H1 (cell line): ENCODE data around the gene OGFOD2. TPM values are rescaled to one million over a fixed set of nuclear protein-coding genes. Genes with fewer than 3 reads are reported as not detected.

ENCODE experiments used
- CHD1 ChIP-seq: IDR thresholded peaks from 2 replicates; pipeline ENCODE4 v1.6.1; 2012; ENCODE audit warnings: low read depth, low read length, improper control_type of control experiment
- POU5F1 ChIP-seq: IDR thresholded peaks from 2 replicates; pipeline ENCODE4 v1.6.1; 2011; ENCODE audit warnings: low read depth, mild to moderate bottlenecking, low read length, moderate library complexity
- RFX5 ChIP-seq: IDR thresholded peaks from 2 replicates; pipeline ENCODE4 v1.6.1; 2011; ENCODE audit warnings: low read depth, low read length, improper control_type of control experiment, borderline replicate concordance
- polyA plus RNA-seq, 7 experiments: library from polyadenylated mRNA; depleted of rRNA in 3 of 7; stranded (reverse) in 5 of 7; unstranded in 2 of 7; fragments of >200 nt in 5 of 7; fragments of 200-250 nt in 2 of 7; gene quantifications; 1 replicate in 5 of 7; 2 replicates in 1 of 7; 4 replicates in 1 of 7; pipeline versions ENCODE4 v1.2.1 to v1.2.3, GENCODE V29; 2011 to 2013; ENCODE audit warnings: missing spikeins in 2 of 7, mixed read lengths in 2 of 7
- total RNA-seq: library from RNA; stranded (reverse); fragmentation: NEBNext Ultra II Directional; extraction: Animal tissue kit (Norgen Biotek cat#: 25700); gene quantifications from 2 replicates; pipeline ENCODE4 v1.2.1, GENCODE V29; 2021
- TF ChIP-seq, protein P1 (sequence below): fragments of 300-600 bp; sonication (generic); IDR thresholded peaks from 2 replicates; pipeline ENCODE4 v1.7.1; 2012; ENCODE audit warnings: low read length, moderate library complexity, mild to moderate bottlenecking, inconsistent platforms; ENCODE audit not compliant: insufficient replicate concordance

Gene OGFOD2
- total and polyA plus RNA-seq, 2 of the 8 experiments (the other 6 are each of a cell fraction or from before 2014, with no cell fraction given), result 17.3 to 20.3 TPM

DNA sequence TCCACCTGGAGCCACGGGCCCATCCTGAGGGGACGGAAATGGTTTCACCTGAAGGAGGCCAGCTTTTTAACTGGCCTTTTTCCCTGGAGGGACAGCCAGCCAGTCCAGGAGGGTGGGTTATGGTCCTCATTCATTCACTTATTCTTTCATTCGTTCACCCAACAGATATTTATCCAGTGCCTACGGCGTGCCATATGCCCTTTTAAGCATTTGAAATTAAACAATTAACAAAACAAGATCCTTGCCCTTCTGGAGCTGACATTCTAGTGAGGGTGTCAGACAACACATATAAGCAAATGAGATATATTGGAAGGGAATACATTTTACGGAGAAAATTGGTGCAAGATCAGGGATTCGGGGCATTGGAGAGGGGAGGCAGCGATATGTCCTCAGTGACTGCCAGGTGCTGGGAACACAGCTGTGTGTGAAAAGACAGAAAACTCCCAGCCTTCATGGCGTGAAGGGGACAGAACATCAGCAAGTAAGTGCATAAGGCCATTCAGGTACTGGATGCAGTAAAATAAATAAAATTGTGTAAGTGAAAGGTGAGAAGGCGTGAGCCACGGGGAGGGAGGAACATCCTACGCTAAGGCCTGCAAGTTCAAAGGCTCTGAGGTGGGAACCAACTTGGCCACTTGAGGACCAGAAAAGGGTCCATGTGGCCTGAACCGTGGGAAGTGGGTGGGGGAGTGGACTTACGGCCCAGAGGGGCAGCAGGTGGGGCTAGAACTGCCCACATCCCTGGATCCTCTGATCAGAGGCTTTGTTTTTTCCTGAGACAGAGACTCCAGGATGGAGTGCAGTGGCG lies 8.1 kb upstream of the OGFOD2 start (continued):
- TF ChIP-seq, protein P1, sequence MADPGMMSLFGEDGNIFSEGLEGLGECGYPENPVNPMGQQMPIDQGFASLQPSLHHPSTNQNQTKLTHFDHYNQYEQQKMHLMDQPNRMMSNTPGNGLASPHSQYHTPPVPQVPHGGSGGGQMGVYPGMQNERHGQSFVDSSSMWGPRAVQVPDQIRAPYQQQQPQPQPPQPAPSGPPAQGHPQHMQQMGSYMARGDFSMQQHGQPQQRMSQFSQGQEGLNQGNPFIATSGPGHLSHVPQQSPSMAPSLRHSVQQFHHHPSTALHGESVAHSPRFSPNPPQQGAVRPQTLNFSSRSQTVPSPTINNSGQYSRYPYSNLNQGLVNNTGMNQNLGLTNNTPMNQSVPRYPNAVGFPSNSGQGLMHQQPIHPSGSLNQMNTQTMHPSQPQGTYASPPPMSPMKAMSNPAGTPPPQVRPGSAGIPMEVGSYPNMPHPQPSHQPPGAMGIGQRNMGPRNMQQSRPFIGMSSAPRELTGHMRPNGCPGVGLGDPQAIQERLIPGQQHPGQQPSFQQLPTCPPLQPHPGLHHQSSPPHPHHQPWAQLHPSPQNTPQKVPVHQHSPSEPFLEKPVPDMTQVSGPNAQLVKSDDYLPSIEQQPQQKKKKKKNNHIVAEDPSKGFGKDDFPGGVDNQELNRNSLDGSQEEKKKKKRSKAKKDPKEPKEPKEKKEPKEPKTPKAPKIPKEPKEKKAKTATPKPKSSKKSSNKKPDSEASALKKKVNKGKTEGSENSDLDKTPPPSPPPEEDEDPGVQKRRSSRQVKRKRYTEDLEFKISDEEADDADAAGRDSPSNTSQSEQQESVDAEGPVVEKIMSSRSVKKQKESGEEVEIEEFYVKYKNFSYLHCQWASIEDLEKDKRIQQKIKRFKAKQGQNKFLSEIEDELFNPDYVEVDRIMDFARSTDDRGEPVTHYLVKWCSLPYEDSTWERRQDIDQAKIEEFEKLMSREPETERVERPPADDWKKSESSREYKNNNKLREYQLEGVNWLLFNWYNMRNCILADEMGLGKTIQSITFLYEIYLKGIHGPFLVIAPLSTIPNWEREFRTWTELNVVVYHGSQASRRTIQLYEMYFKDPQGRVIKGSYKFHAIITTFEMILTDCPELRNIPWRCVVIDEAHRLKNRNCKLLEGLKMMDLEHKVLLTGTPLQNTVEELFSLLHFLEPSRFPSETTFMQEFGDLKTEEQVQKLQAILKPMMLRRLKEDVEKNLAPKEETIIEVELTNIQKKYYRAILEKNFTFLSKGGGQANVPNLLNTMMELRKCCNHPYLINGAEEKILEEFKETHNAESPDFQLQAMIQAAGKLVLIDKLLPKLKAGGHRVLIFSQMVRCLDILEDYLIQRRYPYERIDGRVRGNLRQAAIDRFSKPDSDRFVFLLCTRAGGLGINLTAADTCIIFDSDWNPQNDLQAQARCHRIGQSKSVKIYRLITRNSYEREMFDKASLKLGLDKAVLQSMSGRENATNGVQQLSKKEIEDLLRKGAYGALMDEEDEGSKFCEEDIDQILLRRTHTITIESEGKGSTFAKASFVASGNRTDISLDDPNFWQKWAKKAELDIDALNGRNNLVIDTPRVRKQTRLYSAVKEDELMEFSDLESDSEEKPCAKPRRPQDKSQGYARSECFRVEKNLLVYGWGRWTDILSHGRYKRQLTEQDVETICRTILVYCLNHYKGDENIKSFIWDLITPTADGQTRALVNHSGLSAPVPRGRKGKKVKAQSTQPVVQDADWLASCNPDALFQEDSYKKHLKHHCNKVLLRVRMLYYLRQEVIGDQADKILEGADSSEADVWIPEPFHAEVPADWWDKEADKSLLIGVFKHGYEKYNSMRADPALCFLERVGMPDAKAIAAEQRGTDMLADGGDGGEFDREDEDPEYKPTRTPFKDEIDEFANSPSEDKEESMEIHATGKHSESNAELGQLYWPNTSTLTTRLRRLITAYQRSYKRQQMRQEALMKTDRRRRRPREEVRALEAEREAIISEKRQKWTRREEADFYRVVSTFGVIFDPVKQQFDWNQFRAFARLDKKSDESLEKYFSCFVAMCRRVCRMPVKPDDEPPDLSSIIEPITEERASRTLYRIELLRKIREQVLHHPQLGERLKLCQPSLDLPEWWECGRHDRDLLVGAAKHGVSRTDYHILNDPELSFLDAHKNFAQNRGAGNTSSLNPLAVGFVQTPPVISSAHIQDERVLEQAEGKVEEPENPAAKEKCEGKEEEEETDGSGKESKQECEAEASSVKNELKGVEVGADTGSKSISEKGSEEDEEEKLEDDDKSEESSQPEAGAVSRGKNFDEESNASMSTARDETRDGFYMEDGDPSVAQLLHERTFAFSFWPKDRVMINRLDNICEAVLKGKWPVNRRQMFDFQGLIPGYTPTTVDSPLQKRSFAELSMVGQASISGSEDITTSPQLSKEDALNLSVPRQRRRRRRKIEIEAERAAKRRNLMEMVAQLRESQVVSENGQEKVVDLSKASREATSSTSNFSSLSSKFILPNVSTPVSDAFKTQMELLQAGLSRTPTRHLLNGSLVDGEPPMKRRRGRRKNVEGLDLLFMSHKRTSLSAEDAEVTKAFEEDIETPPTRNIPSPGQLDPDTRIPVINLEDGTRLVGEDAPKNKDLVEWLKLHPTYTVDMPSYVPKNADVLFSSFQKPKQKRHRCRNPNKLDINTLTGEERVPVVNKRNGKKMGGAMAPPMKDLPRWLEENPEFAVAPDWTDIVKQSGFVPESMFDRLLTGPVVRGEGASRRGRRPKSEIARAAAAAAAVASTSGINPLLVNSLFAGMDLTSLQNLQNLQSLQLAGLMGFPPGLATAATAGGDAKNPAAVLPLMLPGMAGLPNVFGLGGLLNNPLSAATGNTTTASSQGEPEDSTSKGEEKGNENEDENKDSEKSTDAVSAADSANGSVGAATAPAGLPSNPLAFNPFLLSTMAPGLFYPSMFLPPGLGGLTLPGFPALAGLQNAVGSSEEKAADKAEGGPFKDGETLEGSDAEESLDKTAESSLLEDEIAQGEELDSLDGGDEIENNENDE, result no peak
- TF ChIP-seq RFX5 (no peak), CHD1 (no peak), POU5F1 (no peak)
